GM12874 (cell line): Measurements from ENCODE around the gene METTL25B.

Experiments used
- CTCF ChIP-seq: IDR thresholded peaks from 2 replicates; pipeline ENCODE4 v1.5.1; 2011; ENCODE audit warnings: low read depth, mild to moderate bottlenecking, control low read depth, low read length, moderate library complexity; ENCODE audit not compliant: insufficient read depth

METTL25B gene

DNA sequence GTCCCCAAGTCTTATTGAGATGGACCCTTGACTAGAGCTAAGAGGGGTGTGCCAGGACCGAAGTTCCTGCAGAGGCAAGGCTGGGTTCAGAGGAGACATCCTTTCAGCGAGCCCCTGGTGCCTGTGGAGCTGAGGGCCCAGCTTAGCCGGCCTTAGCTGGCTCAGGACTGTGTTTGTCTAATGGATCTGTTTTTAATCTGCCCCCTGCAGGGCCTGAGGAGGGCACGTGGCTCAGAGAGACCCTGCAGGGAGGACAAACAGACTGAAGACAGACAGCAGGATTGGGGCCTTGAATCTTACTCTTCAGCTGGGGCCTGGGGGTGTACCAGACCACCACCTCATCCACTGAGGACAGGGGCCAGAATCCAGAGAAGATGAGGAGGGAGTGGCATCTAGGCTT, 24.5 kb upstream of the METTL25B start:
- TF ChIP-seq CTCF: no peak

- TF ChIP-seq CTCF: no peak
These were observed 24.0 kb upstream of the METTL25B start for GRCh38 chr1:156704166-156704711.

GRCh38 chr1:156704930-156705320, 23.3 kb upstream of the METTL25B start:
- TF ChIP-seq CTCF: no peak

- no peak for TF ChIP-seq CTCF
These were observed 22.9 kb upstream of the METTL25B start, which contains the start of gene CRABP2 for GRCh38 chr1:156705321-156705917. TSS of gene CRABP2 (minus strand) at chr1:156705583. CDS start at chr1:156705446, 137 bp downstream.

DNA sequence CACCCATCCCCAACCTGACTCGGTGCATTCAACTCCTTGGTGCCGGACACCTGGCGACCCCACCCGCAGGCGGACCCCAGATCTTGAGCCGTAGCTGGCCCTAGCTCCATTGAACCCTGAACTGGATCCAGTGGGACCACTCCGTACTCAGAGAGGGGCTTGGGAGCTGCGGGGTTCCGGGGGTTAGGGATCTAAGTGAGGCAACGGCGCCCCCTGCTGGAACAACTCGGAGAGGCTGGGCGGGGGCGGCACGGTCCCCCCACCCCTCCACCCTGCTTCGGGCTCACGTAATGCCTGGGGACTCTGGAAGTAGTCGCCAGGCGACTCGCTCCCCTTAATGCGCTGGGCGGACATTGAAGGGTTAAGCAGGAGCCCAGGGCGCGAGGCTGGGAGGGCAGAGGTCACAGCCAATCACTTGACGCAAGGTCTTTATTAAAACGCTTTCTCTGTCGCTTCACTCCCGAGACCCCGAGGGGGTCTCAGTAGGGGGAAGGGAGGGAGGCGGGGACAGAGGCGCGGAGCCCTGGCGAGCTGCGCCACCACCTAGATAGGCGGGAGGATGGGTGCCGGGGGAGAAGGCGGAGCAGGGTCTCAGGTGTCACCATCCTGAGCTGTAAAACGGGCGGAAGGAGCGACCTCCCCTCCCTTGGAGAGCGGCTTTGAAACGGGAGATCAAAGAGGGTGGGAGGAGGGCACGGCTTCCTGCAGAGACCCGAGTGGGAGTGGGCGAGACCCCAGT, 22.2 kb upstream of the METTL25B start:
- peak; percentile 91 for TF ChIP-seq CTCF

GRCh38 chr1:156706657-156707416, 21.4 kb upstream of the METTL25B start:
- TF ChIP-seq CTCF: no peak
